COLO668 (cell line): Measurements from ENCODE around the gene ADAMTS4.

ENCODE experiments used
- DNase-seq: peaks from one replicate; lab custom pipeline; 2025; ENCODE audit not compliant: unreplicated experiment; lab: John Stamatoyannopoulos, UW

The ADAMTS4 gene

DNA sequence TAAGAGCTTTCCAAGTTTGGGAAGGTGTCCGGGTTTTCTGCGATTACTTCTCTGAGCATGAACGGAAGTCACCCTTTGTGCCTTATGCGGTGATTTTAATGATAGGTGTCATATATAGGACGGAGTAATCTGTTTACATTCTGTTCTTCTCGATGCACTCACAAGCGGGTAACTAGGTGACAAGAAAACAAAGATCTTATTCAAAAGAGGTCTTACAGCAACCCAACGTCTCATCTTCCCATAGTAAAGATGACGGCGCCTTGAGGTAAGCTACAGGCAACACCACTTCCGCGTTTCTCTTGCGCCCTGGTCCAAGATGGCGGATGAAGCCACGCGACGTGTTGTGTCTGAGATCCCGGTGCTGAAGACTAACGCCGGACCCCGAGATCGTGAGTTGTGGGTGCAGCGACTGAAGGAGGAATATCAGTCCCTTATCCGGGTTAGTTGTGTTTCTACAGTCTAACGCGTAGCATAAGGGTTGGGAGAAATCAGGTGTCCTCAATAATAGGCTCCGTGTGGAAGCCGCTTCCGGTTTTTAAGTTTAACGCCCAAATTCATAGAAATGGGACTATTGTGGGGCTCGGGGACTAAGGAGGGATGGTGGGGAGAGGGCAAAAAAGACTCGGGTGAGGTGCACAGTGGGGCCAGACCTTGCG, 45.0 kb downstream of the ADAMTS4 start, which contains the start of gene UFC1:
TSS of gene UFC1 (plus strand) at position 297 of the 656 bp plus-strand sequence. CDS start at position 317, 20 bp downstream.
- peak; percentile 86 for DNase-seq

GRCh38 chr1:161153176-161153575, 45.7 kb downstream of the ADAMTS4 start:
- no peak for DNase-seq

DNA sequence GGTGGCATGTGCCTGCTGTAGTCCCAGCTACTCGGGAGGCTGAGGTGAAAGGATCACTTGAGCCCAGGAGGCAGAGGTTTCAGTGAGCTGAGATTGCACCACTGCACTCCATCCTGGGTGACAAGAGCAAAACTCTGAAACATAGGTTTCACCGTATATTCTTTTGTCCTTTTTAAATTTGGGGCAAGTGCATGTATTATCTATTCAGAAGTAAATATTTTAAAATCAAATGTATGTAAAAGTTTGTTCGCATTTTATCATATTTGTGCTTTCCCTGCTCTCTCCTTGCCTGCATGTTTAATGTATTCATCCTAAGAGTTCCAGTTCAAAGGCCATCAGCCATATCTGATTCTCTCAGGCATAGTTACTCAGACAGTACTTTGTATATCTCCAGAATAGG, 53.0 kb downstream of the ADAMTS4 start:
- no peak for DNase-seq

DNA sequence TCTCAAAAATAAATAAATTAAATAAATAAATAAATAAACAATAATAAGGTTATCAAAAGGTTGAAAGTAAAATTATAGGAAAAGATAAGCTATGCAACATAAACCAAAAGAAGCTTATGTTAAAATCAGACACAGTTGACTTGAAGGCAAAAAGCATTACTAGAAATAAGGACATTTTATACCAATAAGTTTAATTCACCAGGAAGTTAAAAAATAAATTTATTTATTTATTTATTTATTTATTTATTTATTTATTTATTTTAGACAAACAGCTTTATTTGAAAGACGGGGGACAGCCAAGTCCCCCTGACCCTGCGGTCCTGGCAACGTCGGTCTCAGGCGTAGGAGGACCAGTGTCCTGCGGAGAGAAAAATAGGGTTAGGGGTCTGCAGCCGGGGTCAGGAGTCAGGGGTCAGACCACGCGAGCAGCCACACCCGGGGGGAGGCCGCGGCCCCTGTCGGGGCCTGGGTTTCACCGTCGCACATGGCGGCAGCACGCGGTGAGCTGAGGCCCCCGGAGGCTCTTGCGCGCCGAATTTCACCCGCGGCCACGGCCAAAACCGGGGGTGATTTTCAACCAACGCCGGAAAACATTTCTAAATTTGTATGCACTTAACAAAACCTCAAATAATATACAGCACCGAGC, 58.0 kb downstream of the ADAMTS4 start:
- no peak for DNase-seq

- DNase-seq: peak; percentile 19
Measured at GRCh38 chr1:161139766-161140165, 59.1 kb downstream of the ADAMTS4 start.

DNA sequence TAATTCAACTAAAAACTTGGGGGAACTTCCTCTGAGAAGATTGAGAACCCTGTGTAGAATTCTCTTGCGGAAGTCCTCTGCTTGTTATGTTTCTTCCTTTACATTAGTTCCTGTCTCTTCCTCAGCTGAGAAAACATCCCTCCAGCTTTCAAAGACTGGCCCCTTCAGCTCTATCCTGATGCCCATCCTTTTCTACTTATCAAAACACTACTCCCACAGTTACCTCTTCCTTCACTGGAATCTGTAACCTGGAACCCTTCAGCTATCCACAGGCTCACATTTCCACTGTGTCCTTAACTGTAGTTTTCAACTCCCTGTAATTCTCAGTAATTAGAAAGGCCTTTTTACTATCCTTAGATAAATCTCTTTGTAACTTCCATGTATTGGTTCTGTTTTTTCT, 60.4 kb downstream of the ADAMTS4 start:
- no peak for DNase-seq

- DNase-seq: no peak
Measured at GRCh38 chr1:161137881-161138280, 61.0 kb downstream of the ADAMTS4 start.
